Ishikawa (cell line): ENCODE results near the gene HMGXB3.

Source experiments
- CEBPB ChIP-seq: IDR thresholded peaks from 2 replicates; pipeline ENCODE4 v1.6.1; 2012
- CREB1 ChIP-seq: IDR thresholded peaks from 2 replicates; pipeline ENCODE4 v1.6.1; 2012; ENCODE audit warnings: low read depth
- EP300 ChIP-seq: IDR thresholded peaks from 2 replicates; pipeline ENCODE4 v1.6.1; 2012; ENCODE audit warnings: borderline replicate concordance
- FOXM1 ChIP-seq: IDR thresholded peaks from 2 replicates; pipeline ENCODE4 v1.6.1; 2012; ENCODE audit warnings: low read depth, borderline replicate concordance
- MAX ChIP-seq: IDR thresholded peaks from 2 replicates; pipeline ENCODE4 v1.6.1; 2012
- RAD21 ChIP-seq: IDR thresholded peaks from 2 replicates; pipeline ENCODE4 v1.6.1; 2012; ENCODE audit warnings: low read depth
- REST ChIP-seq: IDR thresholded peaks from 2 replicates; pipeline ENCODE4 v1.6.1; 2012; ENCODE audit warnings: low read depth, mild to moderate bottlenecking
- TAF1 ChIP-seq: IDR thresholded peaks from 2 replicates; pipeline ENCODE4 v1.6.1; 2012; ENCODE audit warnings: low read depth, mild to moderate bottlenecking
- USF1 ChIP-seq: IDR thresholded peaks from 2 replicates; pipeline ENCODE4 v1.6.1; 2012
- YY1 ChIP-seq: IDR thresholded peaks from 2 replicates; pipeline ENCODE4 v1.6.1; 2012; ENCODE audit warnings: low read depth

GRCh38 chr5:150023136-150023535 is 22.6 kb downstream of the HMGXB3 start:
- no peak for TF ChIP-seq TAF1
- no peak for TF ChIP-seq MAX
- no peak for TF ChIP-seq CEBPB
- TF ChIP-seq RAD21: no peak
- no peak for TF ChIP-seq REST
- no peak for TF ChIP-seq EP300
- TF ChIP-seq USF1: no peak
- TF ChIP-seq YY1: no peak
- no peak for TF ChIP-seq CREB1
- no peak for TF ChIP-seq FOXM1
